Muscle of back (tissue), 11 donors: ENCODE data around the gene CXCR6. TPM values are rescaled to one million over a fixed set of nuclear protein-coding genes. Genes with fewer than 3 reads are reported as not detected.
A peak's percentile ranks its signal among the peaks of the same experiment; 100 is the strongest.

Experiments used
- DNase-seq, 3 donors: peaks; one replicate each; pipeline versions ENCODE4 v3.0.0 to v3.0.0-alpha.2; 2013
- polyA plus RNA-seq, 10 donors: library from polyadenylated mRNA; unstranded; fragments of 120-200 nt; gene quantifications; one replicate each; pipeline ENCODE4 v1.2.1, GENCODE V29; 2013; ENCODE audit not compliant: insufficient read length in 10 of 10

The CXCR6 gene
- polyA plus RNA-seq, 10 donors, result 0.12 to 0.66 (median 0.34) TPM

GRCh38 chr3:45921158-45922038 is 21.9 kb upstream of the CXCR6 start:
- DNase-seq, result no peak

GRCh38 chr3:45922039-45922326 is 21.3 kb upstream of the CXCR6 start:
- no peak for DNase-seq

GRCh38 chr3:45922950-45923590 is 20.2 kb upstream of the CXCR6 start:
- DNase-seq, result no peak

GRCh38 chr3:45923755-45924154 is 19.5 kb upstream of the CXCR6 start:
- DNase-seq, result no peak

- DNase-seq, result no peak
These were observed 15.4 kb upstream of the CXCR6 start for GRCh38 chr3:45927881-45928280.

- peak in 1 of 3 donors; percentile 48 for DNase-seq
These were observed 14.1 kb upstream of the CXCR6 start for GRCh38 chr3:45929042-45929679.

GRCh38 chr3:45931496-45931895 is 11.8 kb upstream of the CXCR6 start:
- no peak for DNase-seq

- no peak for DNase-seq
These were observed 11.2 kb upstream of the CXCR6 start for GRCh38 chr3:45932112-45932511.

- DNase-seq, result no peak
These were observed 9.7 kb upstream of the CXCR6 start for GRCh38 chr3:45933591-45933990.

GRCh38 chr3:45936261-45936660 is 7.0 kb upstream of the CXCR6 start:
- no peak for DNase-seq

- DNase-seq, result no peak
These were observed 5.8 kb upstream of the CXCR6 start for GRCh38 chr3:45937206-45938042.

- no peak for DNase-seq
These were observed 5.2 kb upstream of the CXCR6 start for GRCh38 chr3:45938043-45938435.

GRCh38 chr3:45938864-45939263 is 4.4 kb upstream of the CXCR6 start:
- peak; percentile 81 to 93 (median 90) for DNase-seq

- no peak for DNase-seq
These were observed 3.9 kb upstream of the CXCR6 start for GRCh38 chr3:45939341-45939771.

GRCh38 chr3:45940004-45940780 is 3.1 kb upstream of the CXCR6 start:
- no peak for DNase-seq

GRCh38 chr3:45940781-45941365 is 2.4 kb upstream of the CXCR6 start:
- DNase-seq, result no peak

GRCh38 chr3:45942051-45942825 is 1.0 kb upstream of the CXCR6 start:
- DNase-seq, result no peak

GRCh38 chr3:45944830-45945620 is 1.8 kb downstream of the CXCR6 start:
- DNase-seq, result no peak

- DNase-seq, result no peak
These were observed 3.0 kb downstream of the CXCR6 start for GRCh38 chr3:45946307-45946706.
